ENCODE data around the gene UNC13B.
"Not testable (repeated sequence)": the region's sequence is repeated elsewhere in the genome, so short reads cannot be mapped to it uniquely, and the experiment has no call there.

The UNC13B gene

GRCh38 chr9:35156781-35157180, 5.0 kb upstream of the UNC13B start:
- no peak for TF ChIP-seq CTCF (IDR thresholded peaks at IDR 0.05; ENCODE audit: extremely low read depth, missing control alignments)
- DNase-seq (ENCODE audit: low spot score) = no peak

GRCh38 chr9:35157836-35158235, 4.0 kb upstream of the UNC13B start:
- DNase-seq (ENCODE audit: low spot score) = not testable (repeated sequence)

- DNase-seq (ENCODE audit: low spot score) = no peak
- TF ChIP-seq CTCF (IDR thresholded peaks at IDR 0.05; ENCODE audit: extremely low read depth, missing control alignments) = no peak
Measured at GRCh38 chr9:35158501-35159280, 3.1 kb upstream of the UNC13B start.

GRCh38 chr9:35162605-35163315, 951 bp downstream of the UNC13B start:
- no peak for DNase-seq (ENCODE audit: low spot score)
- TF ChIP-seq CTCF (IDR thresholded peaks at IDR 0.05; ENCODE audit: extremely low read depth, missing control alignments) = no peak

GRCh38 chr9:35163413-35163812, 1.6 kb downstream of the UNC13B start:
- DNase-seq (ENCODE audit: low spot score) = no peak
- no peak for TF ChIP-seq CTCF (IDR thresholded peaks at IDR 0.05; ENCODE audit: extremely low read depth, missing control alignments)

GRCh38 chr9:35164711-35165110, 2.9 kb downstream of the UNC13B start:
- no peak for TF ChIP-seq CTCF (IDR thresholded peaks at IDR 0.05; ENCODE audit: extremely low read depth, missing control alignments)

GRCh38 chr9:35167429-35167828, 5.6 kb downstream of the UNC13B start:
- not testable (repeated sequence) for DNase-seq (ENCODE audit: low spot score)

More at GRCh38 chr9:35164711-35165110, 2.9 kb downstream of the UNC13B start:
- no peak for DNase-seq (ENCODE audit: low spot score)

- no peak for DNase-seq (ENCODE audit: low spot score)
- TF ChIP-seq CTCF (IDR thresholded peaks at IDR 0.05; ENCODE audit: extremely low read depth, missing control alignments) = no peak
Measured at GRCh38 chr9:35168963-35169362, 7.2 kb downstream of the UNC13B start.

Measured in GM20000 (cell line).